Activated CD8-positive, alpha-beta T cell treated with anti-CD3 and anti-CD28 coated beads for 36 hours (primary cell): ENCODE data around the gene PRR18. TPM values are rescaled to one million over a fixed set of nuclear protein-coding genes. Genes with fewer than 3 reads are reported as not detected.
A peak's percentile ranks its signal among the peaks of the same experiment; 100 is the strongest.

Source experiments
- ATAC-seq: fragments of 200-7000 bp; cut with Tn5 transposase; one replicate; pipeline ENCODE4 v1.10.0; 2021; ENCODE audit warnings: mild to moderate bottlenecking, moderate library complexity
- CTCF ChIA-PET: fragments of 350-600 bp; sonication (Branson Sonifier 250); formaldehyde crosslinking; loops from one replicate; lab custom pipeline; 2021; ENCODE audit warnings: antibody characterized with exemption; lab: Charles Lee
- POLR2A ChIA-PET: fragments of 350-600 bp; sonication (Branson Sonifier 250); formaldehyde crosslinking; loops from one replicate; lab custom pipeline; 2021; ENCODE audit warnings: antibody characterized with exemption; lab: Charles Lee
- DNase-seq: peaks from one replicate; pipeline ENCODE4 v3.0.0-alpha.2; 2020
- H3K27ac Mint-ChIP-seq: one replicate; pipeline ENCODE4 v1.8.0; 2021; ENCODE audit warnings: mild to moderate bottlenecking, mixed read lengths
- H3K27me3 Mint-ChIP-seq: one replicate; pipeline ENCODE4 v1.8.0; 2021; ENCODE audit warnings: mixed read lengths
- H3K36me3 Mint-ChIP-seq: one replicate; pipeline ENCODE4 v1.8.0; 2021; ENCODE audit warnings: low read depth, mixed read lengths
- H3K4me1 Mint-ChIP-seq: one replicate; pipeline ENCODE4 v1.8.0; 2021; ENCODE audit warnings: low read depth, mixed read lengths
- H3K4me3 Mint-ChIP-seq: one replicate; pipeline ENCODE4 v1.8.0; 2021; ENCODE audit warnings: mild to moderate bottlenecking, moderate library complexity, mixed read lengths
- H3K9me3 Mint-ChIP-seq: one replicate; pipeline ENCODE4 v1.8.0; 2021; ENCODE audit warnings: mixed read lengths
- CTCF ChIP-seq: fragments of 200-600 bp; IDR thresholded peaks from one replicate; pipeline ENCODE4 v1.8.0; 2022; ENCODE audit warnings: antibody characterized with exemption, mild to moderate bottlenecking
- intact Hi-C: fragments of 100-400 bp; cut with micrococcal nuclease; formaldehyde crosslinking; loops from one replicate; pipeline ENCODE4 v1.10.0; 2022
- total RNA-seq, 2 experiments: library from RNA; stranded (reverse); gene quantifications; one replicate each; pipeline ENCODE4 v1.2.3, GENCODE V29; 2021

PRR18 gene
- total RNA-seq, 2 experiments from 2014 or later: 0.23 to 0.27 TPM

GRCh38 chr6:166312832-166313231 is 4.6 kb upstream of the PRR18 start:
- ATAC-seq: no peak
- Mint-ChIP-seq H3K4me1 (no peaks in the 10 kb centered on the region), H3K36me3 (no peaks in the 10 kb centered on the region), H3K27ac (no peak overlapping the region), H3K9me3 (no peaks in the 10 kb centered on the region), H3K27me3 (peaks cover 14% of the 10 kb centered on the region), H3K4me3 (no peak overlapping the region)
- POLR2A ChIA-PET: interaction anchor here (0.8 to 0.9 kb wide), 3 partner anchors 15 to 24 kb away, joined by 3 to 4 read pairs (median 3); no protein-coding TSS in a partner anchor
- DNase-seq: no peak
- CTCF ChIA-PET: interaction anchor here (0.9 to 6.8 kb wide), 22 partner anchors 9 to 156 kb away, joined by 3 to 102 read pairs (median 6); no protein-coding TSS in a partner anchor
- intact Hi-C loops: loop anchor here (2.0 to 5.0 kb wide), 2 partner anchors 69 to 88 kb away; partner anchors contain the start of gene MPC1
- TF ChIP-seq CTCF: no peak

- POLR2A ChIA-PET: no interaction called here
- Mint-ChIP-seq H3K4me3 (no peak overlapping the region), H3K27me3 (peaks cover 22% of the 10 kb centered on the region), H3K36me3 (no peaks in the 10 kb centered on the region), H3K4me1 (no peaks in the 10 kb centered on the region), H3K27ac (no peak overlapping the region), H3K9me3 (no peaks in the 10 kb centered on the region)
- no peak for ATAC-seq
- DNase-seq: no peak
- no peak for TF ChIP-seq CTCF
- CTCF ChIA-PET: interaction anchor here (0.6 to 6.8 kb wide), 10 partner anchors 10 to 98 kb away, joined by 3 to 102 read pairs (median 4); no protein-coding TSS in a partner anchor
- intact Hi-C loops: loop anchor here (5.0 kb wide), 1 partner anchor 72 kb away; the partner anchor contains the start of gene MPC1
These were observed 2.4 kb upstream of the PRR18 start for GRCh38 chr6:166310634-166311033.

GRCh38 chr6:166309977-166310376 is 1.8 kb upstream of the PRR18 start:
- Mint-ChIP-seq H3K4me3 (no peak overlapping the region), H3K27ac (no peak overlapping the region), H3K4me1 (no peaks in the 10 kb centered on the region), H3K36me3 (no peaks in the 10 kb centered on the region), H3K27me3 (peaks cover 28% of the 10 kb centered on the region), H3K9me3 (no peaks in the 10 kb centered on the region)
- ATAC-seq (no peak), DNase-seq (no peak)
- TF ChIP-seq CTCF: no peak
- ChIA-PET POLR2A (interaction anchor here (1.1 kb wide), 1 partner anchor 17 kb away, joined by 3 read pairs; no protein-coding TSS in a partner anchor), CTCF (interaction anchor here (0.6 to 6.8 kb wide), 10 partner anchors 9 to 99 kb away, joined by 3 to 102 read pairs (median 4); no protein-coding TSS in a partner anchor)
- intact Hi-C loops: loop anchor here (5.0 kb wide), 1 partner anchor 72 kb away; the partner anchor contains the start of gene MPC1

- POLR2A ChIA-PET: interaction anchor here (1.1 kb wide), 1 partner anchor 18 kb away, joined by 3 read pairs; no protein-coding TSS in a partner anchor
- no peak overlapping the region for H3K27ac Mint-ChIP-seq
- peaks cover 32% of the 10 kb centered on the region for H3K27me3 Mint-ChIP-seq
- no peaks in the 10 kb centered on the region for H3K4me1 Mint-ChIP-seq
- H3K36me3 Mint-ChIP-seq: no peaks in the 10 kb centered on the region
- TF ChIP-seq CTCF: no peak
- no peaks in the 10 kb centered on the region for H3K9me3 Mint-ChIP-seq
- no peak for DNase-seq
- intact Hi-C loops: no loop called here
- H3K4me3 Mint-ChIP-seq: peak overlapping the region; percentile 50
- CTCF ChIA-PET: interaction anchor here (0.8 to 6.8 kb wide), 5 partner anchors 11 to 91 kb away, joined by 3 to 102 read pairs (median 5); no protein-coding TSS in a partner anchor
- ATAC-seq: no peak
These were observed 787 bp upstream of the PRR18 start for GRCh38 chr6:166308769-166309589.
